Right cardiac atrium (tissue), 5 donors: Measurements from ENCODE around the gene GLIS2. TPM values are rescaled to one million over a fixed set of nuclear protein-coding genes. Genes with fewer than 3 reads are reported as not detected.

Source experiments
- ATAC-seq, 2 donors: fragments of 200-7000 bp; cut with Tn5 transposase; one replicate each; pipeline versions ENCODE4 v1.8.0 to v1.9.1; 2020; ENCODE audit warnings: moderate library complexity in 2 of 2, mild to moderate bottlenecking in 1 of 2
- DNase-seq, 3 donors: peaks; one replicate each; pipeline ENCODE4 v3.0.0-alpha.2; 2020
- H3K27ac ChIP-seq: one replicate; pipeline ENCODE4 v1.5.1; 2013; ENCODE audit warnings: mild to moderate bottlenecking, low read length, control low read depth, moderate library complexity
- H3K27me3 ChIP-seq: one replicate; pipeline ENCODE4 v1.6.1; 2013; ENCODE audit not compliant: control insufficient read depth, insufficient read depth
- H3K4me1 ChIP-seq: one replicate; pipeline ENCODE4 v1.6.1; 2013; ENCODE audit warnings: low read length; ENCODE audit not compliant: control insufficient read depth, insufficient read depth
- H3K4me3 ChIP-seq: one replicate; pipeline ENCODE4 v1.5.1; 2013; ENCODE audit warnings: low read length, control low read depth
- H3K9me3 ChIP-seq: one replicate; pipeline ENCODE4 v1.6.1; 2013; ENCODE audit warnings: low read length; ENCODE audit not compliant: control insufficient read depth
- WGBS: extraction: QIAGEN DNeasy Blood & Tissue Kit; methylation state at CpG from one replicate; pipeline ENCODE4 v1.1.7; 2013; 5-methylcytosine and 5-hydroxymethylcytosine counted together
- intact Hi-C, 4 donors: fragments of 100-400 bp; cut with DNase I; formaldehyde crosslinking; loops; one replicate each; pipeline versions ENCODE4 v1.11.0 to v1.14.0; 2022 to 2023
- polyA plus RNA-seq: library from polyadenylated mRNA; stranded (reverse); fragments of 200-250 nt; gene quantifications from one replicate; pipeline ENCODE4 v1.2.3, GENCODE V29; 2013
- total RNA-seq, 4 donors: library from RNA; stranded (reverse); fragmentation: NEBNext Ultra II Directional; extraction: Animal tissue kit (Norgen Biotek cat#: 25700); gene quantifications; one replicate each; pipeline ENCODE4 v1.2.1, GENCODE V29; 2021
- donor health status: healthy with polysubstance abuse.
- donor health status: DM: no; HTN: yes; CAD: no.
- donor health status: DM: no; HTN: no; CAD: no.
- donor health status: DM: no; HTN: yes; CAD: no; lungs with severe emphysema.
- donor health status: DM: yes; HTN: yes; CAD: no.

Gene GLIS2
- total and polyA plus RNA-seq, 5 donors: 15.2 to 34.6 (median 31.6) TPM

DNA sequence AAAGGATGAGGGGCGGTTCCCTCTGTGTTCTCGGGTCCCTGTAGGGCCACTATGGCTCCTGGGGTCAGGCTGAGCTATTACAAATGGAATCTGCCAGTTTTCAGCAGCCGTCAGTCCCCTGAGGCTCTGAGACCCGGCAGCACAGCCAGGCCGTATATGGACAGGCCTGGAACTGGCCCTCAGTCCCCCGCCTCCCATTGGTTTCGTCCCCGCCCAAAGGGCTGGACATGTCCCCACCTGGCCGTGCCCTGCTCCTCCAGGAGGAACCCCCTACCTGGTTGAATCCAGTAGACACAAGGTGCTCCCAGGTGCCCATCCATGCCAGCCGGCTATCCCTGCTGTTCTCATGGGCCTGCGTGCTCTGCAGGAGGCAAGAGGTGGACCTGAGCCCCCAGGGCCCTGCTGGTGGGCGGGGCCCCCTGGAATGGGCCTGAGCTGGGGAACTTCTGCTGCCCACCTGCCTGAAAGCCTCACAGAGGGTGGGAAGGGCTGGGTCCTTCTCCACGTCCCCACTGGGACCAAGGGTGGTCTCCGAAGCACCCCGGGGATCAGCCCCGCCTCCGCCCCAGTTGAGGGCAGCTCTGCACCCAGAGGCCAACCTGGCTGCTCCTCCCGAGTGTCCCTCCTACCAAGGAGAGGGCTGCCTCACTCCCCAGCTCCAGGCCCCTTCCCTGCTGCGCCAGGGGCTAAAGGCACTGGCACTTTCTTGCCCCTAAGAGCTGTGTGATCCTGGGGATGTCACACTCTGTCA, 72.6 kb downstream of the GLIS2 start:
- 68% methylated on average over 19 of the region's 19 CpGs for WGBS
- DNase-seq (peak; percentile 72 to 88 (median 83)), ATAC-seq (peak; percentile 25 to 58)
- Histone ChIP-seq H3K27ac (peak overlapping the region; percentile 62), H3K9me3 (no peaks in the 10 kb centered on the region), H3K4me3 (no peak overlapping the region), H3K27me3 (no peaks in the 10 kb centered on the region), H3K4me1 (peaks cover 2% of the 10 kb centered on the region)
- intact Hi-C loops: no loop called here

Other genes with a start within 250 kb of the GLIS2 start
- 10 to 100 TPM; 25.9 to 31.4 (median 28.9) TPM for gene ADCY9, start 199.6 kb upstream of the GLIS2 start, total RNA-seq
- gene ADCY9, start 199.6 kb upstream of the GLIS2 start, polyA plus RNA-seq: 13.0 TPM
- 100 to 1,000 TPM; 338 to 395 (median 359) TPM for gene SRL, start 74.0 kb upstream of the GLIS2 start, total RNA-seq
- gene SRL, start 74.0 kb upstream of the GLIS2 start, polyA plus RNA-seq: 255 TPM
- gene TFAP4, start 43.0 kb upstream of the GLIS2 start, total RNA-seq: 1 to 10 TPM; 2.3 to 4.2 (median 3.5) TPM
- 2.1 TPM for gene TFAP4, start 43.0 kb upstream of the GLIS2 start, polyA plus RNA-seq
- 10 to 100 TPM; 57.6 to 61.9 (median 59.7) TPM for gene PAM16, start 35.3 kb downstream of the GLIS2 start, total RNA-seq
- gene PAM16, start 35.3 kb downstream of the GLIS2 start, polyA plus RNA-seq: 131 TPM
- 10 to 100 TPM; 11.4 to 21.3 (median 13.6) TPM for gene VASN, start 55.8 kb downstream of the GLIS2 start, total RNA-seq
- 10.7 TPM for gene VASN, start 55.8 kb downstream of the GLIS2 start, polyA plus RNA-seq
- gene CORO7, start 100.5 kb downstream of the GLIS2 start, total RNA-seq: 10 to 100 TPM; 13.4 to 18.1 (median 16.9) TPM
- 9.0 TPM for gene CORO7, start 100.5 kb downstream of the GLIS2 start, polyA plus RNA-seq
- gene DNAJA3, start 109.8 kb downstream of the GLIS2 start, total RNA-seq: 10 to 100 TPM; 40.4 to 54.0 (median 49.8) TPM
- gene DNAJA3, start 109.8 kb downstream of the GLIS2 start, polyA plus RNA-seq: 48.4 TPM
- 10 to 100 TPM; 23.1 to 31.7 (median 27.1) TPM for gene NMRAL1, start 158.6 kb downstream of the GLIS2 start, total RNA-seq
- gene NMRAL1, start 158.6 kb downstream of the GLIS2 start, polyA plus RNA-seq: 26.6 TPM
- gene HMOX2, start 160.3 kb downstream of the GLIS2 start, total RNA-seq: 100 to 1,000 TPM in 1 of 4 donors, 10 to 100 TPM in 3; 89.6 to 104 (median 93.5) TPM
- 109 TPM for gene HMOX2, start 160.3 kb downstream of the GLIS2 start, polyA plus RNA-seq
- 10 to 100 TPM; 34.2 to 46.8 (median 42.9) TPM for gene CDIP1, start 222.7 kb downstream of the GLIS2 start, total RNA-seq
- gene CDIP1, start 222.7 kb downstream of the GLIS2 start, polyA plus RNA-seq: 36.8 TPM
- under 1 TPM in 3 of 4 donors, not detected in 1; 0.08 to 0.09 (median 0.08) TPM for gene C16orf96, start 240.3 kb downstream of the GLIS2 start, total RNA-seq
- gene C16orf96, start 240.3 kb downstream of the GLIS2 start, polyA plus RNA-seq: 0.02 TPM